Measurements from ENCODE around the gene SPACA6. TPM values are rescaled to one million over a fixed set of nuclear protein-coding genes. Genes with fewer than 3 reads are reported as not detected.

SPACA6 gene
- total and polyA plus RNA-seq, 8 donors = 1.2 to 151 (median 9.6) TPM

DNA sequence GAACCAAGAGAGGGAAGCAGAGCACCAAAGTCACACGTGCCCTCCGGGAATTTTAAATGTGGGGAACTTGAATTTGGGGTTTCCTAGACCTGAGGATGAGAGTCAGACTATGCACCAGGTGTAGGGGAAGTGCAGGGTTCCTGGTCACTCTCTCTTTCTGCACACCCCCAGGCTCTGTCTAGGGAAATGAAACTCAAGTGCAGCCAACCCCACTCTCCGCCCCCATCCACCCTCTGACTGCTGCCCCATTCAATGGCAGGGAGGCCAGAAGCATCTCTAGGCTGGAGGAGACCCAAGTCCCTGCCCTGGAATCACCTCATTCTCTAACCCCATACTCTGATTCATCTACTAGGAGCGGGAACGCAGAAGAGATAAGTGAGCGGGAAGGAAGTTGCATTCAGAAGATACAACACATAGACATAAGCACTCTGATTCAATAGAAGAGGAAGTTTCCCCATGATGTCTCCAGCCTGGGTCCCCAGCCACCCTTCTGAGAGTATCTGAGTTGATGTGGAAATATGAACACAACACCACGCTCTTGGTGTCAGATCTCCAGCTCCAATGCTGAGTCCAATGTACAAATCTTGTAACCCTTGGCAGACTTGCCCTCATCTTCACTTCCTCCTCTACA is 41.8 kb upstream of the SPACA6 start:
- no peaks in the 10 kb centered on the region for H3K36me3 ChIP-seq
- peaks cover 0 to 39% (median 0%) of the 10 kb centered on the region in 3 donors for H3K27me3 ChIP-seq
- H3K4me1 ChIP-seq = no peaks in the 10 kb centered on the region
- H3K9me3 ChIP-seq = no peaks in the 10 kb centered on the region
- H3K27ac ChIP-seq = peak overlapping the region in 1 of 5 donors; percentile 37
- WGBS, 5 donors = 62 to 82% (median 74%) methylated on average over 7 of the region's 7 CpGs
- TF ChIP-seq POLR2A (IDR thresholded peaks at IDR 0.05) (no peak), EP300 (IDR thresholded peaks at IDR 0.05) (no peak), CTCF (IDR thresholded peaks at IDR 0.05) (no peak), POLR2AphosphoS5 (IDR thresholded peaks at IDR 0.05) (no peak)
- H3K4me3 ChIP-seq = no peak overlapping the region
- no peak for DNase-seq
- intact Hi-C loops (cut with DNase I; ENCODE audit: low total_unique reads) = no loop called here

DNA sequence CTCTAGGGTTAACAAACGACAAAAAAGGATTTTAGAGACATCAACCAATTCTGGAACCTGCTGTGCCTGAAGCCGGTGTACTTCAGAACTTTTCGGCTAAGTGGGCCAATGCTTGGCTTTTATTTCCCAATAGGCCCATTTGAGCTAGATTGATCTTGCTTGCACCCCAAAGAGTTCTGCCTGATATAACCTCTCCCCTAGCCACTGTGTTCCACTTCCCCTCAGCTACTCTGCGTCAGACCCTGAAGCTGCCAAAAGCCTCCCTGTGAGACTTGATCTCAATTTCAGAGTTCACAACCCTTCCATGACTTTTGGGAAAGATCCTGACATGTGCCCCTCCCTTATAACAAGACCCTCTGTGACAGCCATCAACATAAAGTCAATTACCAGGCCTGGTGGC is 40.9 kb upstream of the SPACA6 start:
- TF ChIP-seq EP300 (IDR thresholded peaks at IDR 0.05) (no peak), CTCF (IDR thresholded peaks at IDR 0.05) (no peak), POLR2A (IDR thresholded peaks at IDR 0.05) (no peak), POLR2AphosphoS5 (IDR thresholded peaks at IDR 0.05) (no peak)

DNA sequence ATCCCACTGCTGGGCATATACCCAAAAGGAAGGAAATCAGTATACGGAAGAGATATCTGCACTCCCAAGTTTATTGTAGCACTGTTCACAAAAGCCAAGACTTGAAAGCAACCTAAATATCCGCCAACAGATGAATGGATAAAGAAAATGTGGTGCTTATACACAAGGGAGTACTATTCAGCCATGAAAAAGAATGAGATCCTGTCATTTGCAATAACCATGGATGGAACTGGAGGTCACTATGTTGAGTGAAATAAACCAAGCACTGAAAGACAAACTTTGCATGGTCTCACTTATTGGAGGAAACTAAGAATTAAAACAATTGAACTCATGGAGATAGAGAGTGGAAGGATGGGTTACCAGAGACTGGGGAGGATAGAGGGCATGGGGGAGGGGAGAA is 40.0 kb upstream of the SPACA6 start:
- H3K27me3 ChIP-seq = peaks cover 0 to 29% (median 0%) of the 10 kb centered on the region in 3 donors
- 20 to 72% (median 61%) methylated on average over 2 of the region's 2 CpGs for WGBS, 5 donors
- no peaks in the 10 kb centered on the region for H3K36me3 ChIP-seq
- intact Hi-C loops (cut with DNase I; ENCODE audit: low total_unique reads) = no loop called here
- no peak overlapping the region for H3K4me3 ChIP-seq
- no peak for DNase-seq
- TF ChIP-seq CTCF (IDR thresholded peaks at IDR 0.05) = no peak
- TF ChIP-seq POLR2AphosphoS5 (IDR thresholded peaks at IDR 0.05) = no peak
- TF ChIP-seq EP300 (IDR thresholded peaks at IDR 0.05) = no peak
- TF ChIP-seq POLR2A (IDR thresholded peaks at IDR 0.05) = no peak
- no peak overlapping the region for H3K27ac ChIP-seq
- H3K4me1 ChIP-seq = peaks cover 0 to 8% (median 6%) of the 10 kb centered on the region in 4 donors
- H3K9me3 ChIP-seq = no peaks in the 10 kb centered on the region

More for the DNA sequence above, 40.9 kb upstream of the SPACA6 start:
- no peak overlapping the region for H3K4me3 ChIP-seq
- H3K9me3 ChIP-seq = no peaks in the 10 kb centered on the region
- DNase-seq = no peak
- peaks cover 0 to 7% (median 6%) of the 10 kb centered on the region in 4 donors for H3K4me1 ChIP-seq
- WGBS, 5 donors = 49 to 69% (median 62%) methylated on average over 4 of the region's 4 CpGs
- intact Hi-C loops (cut with DNase I; ENCODE audit: low total_unique reads) = no loop called here
- no peaks in the 10 kb centered on the region for H3K36me3 ChIP-seq
- peak overlapping the region in 1 of 5 donors; percentile 33 for H3K27ac ChIP-seq
- peaks cover 0 to 33% (median 0%) of the 10 kb centered on the region in 3 donors for H3K27me3 ChIP-seq

- Histone ChIP-seq H3K36me3 (no peaks in the 10 kb centered on the region), H3K27ac (no peak overlapping the region), H3K4me1 (peaks cover 0 to 8% (median 6%) of the 10 kb centered on the region in 4 donors), H3K9me3 (no peaks in the 10 kb centered on the region), H3K4me3 (no peak overlapping the region), H3K27me3 (peaks cover 0 to 20% (median 0%) of the 10 kb centered on the region in 3 donors)
- TF ChIP-seq CTCF (IDR thresholded peaks at IDR 0.05) (no peak), POLR2AphosphoS5 (IDR thresholded peaks at IDR 0.05) (no peak), POLR2A (IDR thresholded peaks at IDR 0.05) (no peak), EP300 (IDR thresholded peaks at IDR 0.05) (no peak)
- intact Hi-C loops (cut with DNase I; ENCODE audit: low total_unique reads) = loop anchor here (5.0 kb wide), 1 partner anchor 182 kb away; no protein-coding TSS in a partner anchor
- WGBS, 5 donors = 53 to 74% (median 61%) methylated on average over 4 of the region's 4 CpGs
- DNase-seq = no peak
These were observed 38.3 kb upstream of the SPACA6 start for GRCh38 chr19:51654783-51655182.

Measured in stomach (tissue), 9 donors.